ENCODE results near the gene POLDIP2. TPM values are rescaled to one million over a fixed set of nuclear protein-coding genes. Genes with fewer than 3 reads are reported as not detected.

POLDIP2 gene
- total and polyA plus RNA-seq, 2 of the 13 experiments (the other 11 are each of a cell fraction or from before 2014, with no cell fraction given): 85.9 to 114 TPM

- peak; percentile 48; the same call in 1 of the 2 replicates for TF ChIP-seq SIN3A (IDR thresholded peaks at IDR 0.05; ENCODE audit: borderline replicate concordance, low read depth, low read length)
- no peak for TF ChIP-seq NPAS2 (CRISPR knock-in tag; IDR thresholded peaks at IDR 0.05; ENCODE audit: borderline replicate concordance)
- TF ChIP-seq FOXJ3 (CRISPR knock-in tag; IDR thresholded peaks at IDR 0.05; ENCODE audit: borderline replicate concordance): peak; percentile 66; the same call in 1 of the 2 replicates
- TF ChIP-seq MLLT10 (CRISPR knock-in tag; IDR thresholded peaks at IDR 0.05): no peak
- TF ChIP-seq SIN3B (IDR thresholded peaks at IDR 0.05; ENCODE audit: low read length): no peak
- no peak for TF ChIP-seq ZNF136 (CRISPR knock-in tag; IDR thresholded peaks at IDR 0.05; ENCODE audit: low read depth)
- TF ChIP-seq, protein P1, sequence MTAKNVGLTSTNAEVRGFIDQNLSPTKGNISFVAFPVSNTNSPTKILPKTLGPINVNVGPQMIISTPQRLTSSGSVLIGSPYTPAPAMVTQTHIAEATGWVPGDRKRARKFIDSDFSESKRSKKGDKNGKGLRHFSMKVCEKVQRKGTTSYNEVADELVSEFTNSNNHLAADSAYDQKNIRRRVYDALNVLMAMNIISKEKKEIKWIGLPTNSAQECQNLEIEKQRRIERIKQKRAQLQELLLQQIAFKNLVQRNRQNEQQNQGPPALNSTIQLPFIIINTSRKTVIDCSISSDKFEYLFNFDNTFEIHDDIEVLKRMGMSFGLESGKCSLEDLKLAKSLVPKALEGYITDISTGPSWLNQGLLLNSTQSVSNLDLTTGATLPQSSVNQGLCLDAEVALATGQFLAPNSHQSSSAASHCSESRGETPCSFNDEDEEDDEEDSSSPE (CRISPR knock-in tag; IDR thresholded peaks at IDR 0.05): no peak
- TF ChIP-seq SOX5 (CRISPR knock-in tag; IDR thresholded peaks at IDR 0.05; ENCODE audit: borderline replicate concordance): peak; percentile 83
- TF ChIP-seq ZNF292 (CRISPR knock-in tag; IDR thresholded peaks at IDR 0.05; ENCODE audit: borderline replicate concordance, low read depth): peak; percentile 39; the same call in 1 of the 2 replicates
- TF ChIP-seq HMGA1 (CRISPR knock-in tag; conservative IDR thresholded peaks at IDR 0.05): no peak
- TF ChIP-seq PAF1 (CRISPR knock-in tag; IDR thresholded peaks at IDR 0.05): no peak
- no peak for TF ChIP-seq ZNF850 (CRISPR knock-in tag; conservative IDR thresholded peaks at IDR 0.05)
- peak; percentile 99 for TF ChIP-seq KDM6A (CRISPR knock-in tag; IDR thresholded peaks at IDR 0.05; ENCODE audit: low read depth)
- peak; percentile 50; the same call in 1 of the 2 replicates for TF ChIP-seq ZMYM3 (CRISPR knock-in tag; IDR thresholded peaks at IDR 0.05)
- TF ChIP-seq, protein P2, sequence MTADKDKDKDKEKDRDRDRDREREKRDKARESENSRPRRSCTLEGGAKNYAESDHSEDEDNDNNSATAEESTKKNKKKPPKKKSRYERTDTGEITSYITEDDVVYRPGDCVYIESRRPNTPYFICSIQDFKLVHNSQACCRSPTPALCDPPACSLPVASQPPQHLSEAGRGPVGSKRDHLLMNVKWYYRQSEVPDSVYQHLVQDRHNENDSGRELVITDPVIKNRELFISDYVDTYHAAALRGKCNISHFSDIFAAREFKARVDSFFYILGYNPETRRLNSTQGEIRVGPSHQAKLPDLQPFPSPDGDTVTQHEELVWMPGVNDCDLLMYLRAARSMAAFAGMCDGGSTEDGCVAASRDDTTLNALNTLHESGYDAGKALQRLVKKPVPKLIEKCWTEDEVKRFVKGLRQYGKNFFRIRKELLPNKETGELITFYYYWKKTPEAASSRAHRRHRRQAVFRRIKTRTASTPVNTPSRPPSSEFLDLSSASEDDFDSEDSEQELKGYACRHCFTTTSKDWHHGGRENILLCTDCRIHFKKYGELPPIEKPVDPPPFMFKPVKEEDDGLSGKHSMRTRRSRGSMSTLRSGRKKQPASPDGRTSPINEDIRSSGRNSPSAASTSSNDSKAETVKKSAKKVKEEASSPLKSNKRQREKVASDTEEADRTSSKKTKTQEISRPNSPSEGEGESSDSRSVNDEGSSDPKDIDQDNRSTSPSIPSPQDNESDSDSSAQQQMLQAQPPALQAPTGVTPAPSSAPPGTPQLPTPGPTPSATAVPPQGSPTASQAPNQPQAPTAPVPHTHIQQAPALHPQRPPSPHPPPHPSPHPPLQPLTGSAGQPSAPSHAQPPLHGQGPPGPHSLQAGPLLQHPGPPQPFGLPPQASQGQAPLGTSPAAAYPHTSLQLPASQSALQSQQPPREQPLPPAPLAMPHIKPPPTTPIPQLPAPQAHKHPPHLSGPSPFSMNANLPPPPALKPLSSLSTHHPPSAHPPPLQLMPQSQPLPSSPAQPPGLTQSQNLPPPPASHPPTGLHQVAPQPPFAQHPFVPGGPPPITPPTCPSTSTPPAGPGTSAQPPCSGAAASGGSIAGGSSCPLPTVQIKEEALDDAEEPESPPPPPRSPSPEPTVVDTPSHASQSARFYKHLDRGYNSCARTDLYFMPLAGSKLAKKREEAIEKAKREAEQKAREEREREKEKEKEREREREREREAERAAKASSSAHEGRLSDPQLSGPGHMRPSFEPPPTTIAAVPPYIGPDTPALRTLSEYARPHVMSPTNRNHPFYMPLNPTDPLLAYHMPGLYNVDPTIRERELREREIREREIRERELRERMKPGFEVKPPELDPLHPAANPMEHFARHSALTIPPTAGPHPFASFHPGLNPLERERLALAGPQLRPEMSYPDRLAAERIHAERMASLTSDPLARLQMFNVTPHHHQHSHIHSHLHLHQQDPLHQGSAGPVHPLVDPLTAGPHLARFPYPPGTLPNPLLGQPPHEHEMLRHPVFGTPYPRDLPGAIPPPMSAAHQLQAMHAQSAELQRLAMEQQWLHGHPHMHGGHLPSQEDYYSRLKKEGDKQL (CRISPR knock-in tag; IDR thresholded peaks at IDR 0.05; ENCODE audit: low read depth): peak; percentile 76
- no peak for TF ChIP-seq ISX (CRISPR knock-in tag; conservative IDR thresholded peaks at IDR 0.05)
- 0 out of 2 replicates have a peak, but pooled peaks have one; percentile 52 for TF ChIP-seq ZFP82 (CRISPR knock-in tag; IDR thresholded peaks at IDR 0.05; ENCODE audit: borderline replicate concordance)
- no peak for TF ChIP-seq ZZZ3 (CRISPR knock-in tag; IDR thresholded peaks at IDR 0.05; ENCODE audit: borderline replicate concordance)
- peak; percentile 69 for TF ChIP-seq POLR2G (IDR thresholded peaks at IDR 0.05; ENCODE audit: low read depth, low read length)
- no peak for TF ChIP-seq ZNF282 (IDR thresholded peaks at IDR 0.05; ENCODE audit: partially characterized antibody)
- TF ChIP-seq ZNF770 (CRISPR knock-in tag; IDR thresholded peaks at IDR 0.05): no peak
- TF ChIP-seq GZF1 (CRISPR knock-in tag; IDR thresholded peaks at IDR 0.05): no peak
- no peak for TF ChIP-seq ATRX (CRISPR knock-in tag; IDR thresholded peaks at IDR 0.05; ENCODE audit: borderline replicate concordance)
- peak; percentile 87; the same call in 1 of the 2 replicates for TF ChIP-seq ZNF232 (CRISPR knock-in tag; IDR thresholded peaks at IDR 0.05; ENCODE audit: borderline replicate concordance)
These were observed 11.0 kb upstream of the POLDIP2 start (continued) for GRCh38 chr17:28368306-28368831.
